HepG2 (cell line): ENCODE measurements around the gene TPGS1. TPM values are rescaled to one million over a fixed set of nuclear protein-coding genes. Genes with fewer than 3 reads are reported as not detected.
A peak's percentile ranks its signal among the peaks of the same experiment; 100 is the strongest.

Source experiments
- FOXP4 ChIP-seq: sonication (generic); formaldehyde crosslinking; IDR thresholded peaks from 2 replicates; pipeline ENCODE4 v1.4.0; 2020; ENCODE audit warnings: missing genetic modification reagents
- HDAC2 ChIP-seq: sonication (generic); formaldehyde crosslinking; IDR thresholded peaks from 2 replicates; pipeline ENCODE4 v1.4.0; 2020; ENCODE audit warnings: missing genetic modification reagents
- LCORL ChIP-seq, 2 experiments: fragments of 450-650 bp in 1 of 2; sonication (generic) in 1 of 2; formaldehyde crosslinking in 1 of 2; IDR thresholded peaks; 2 replicates each; pipeline versions ENCODE4 v1.5.0 to v1.6.1; 2017 to 2020; ENCODE audit warnings: antibody characterized with exemption in 1 of 2, missing genetic modification reagents in 1 of 2
- PATZ1 ChIP-seq: sonication (generic); formaldehyde crosslinking; IDR thresholded peaks from 2 replicates; pipeline ENCODE4 v1.4.0; 2020; ENCODE audit warnings: missing genetic modification reagents
- REST ChIP-seq, 2 experiments: IDR thresholded peaks; 2 replicates each; pipeline ENCODE4 v1.6.1; 2011 to 2012; ENCODE audit warnings: low read length in 2 of 2, borderline replicate concordance in 1 of 2, low read depth in 1 of 2, mild to moderate bottlenecking in 1 of 2, moderate library complexity in 1 of 2
- THRA ChIP-seq: sonication (generic); formaldehyde crosslinking; IDR thresholded peaks from 2 replicates; pipeline ENCODE4 v1.4.0; 2020; ENCODE audit warnings: missing genetic modification reagents, borderline replicate concordance
- WIZ ChIP-seq: sonication (generic); formaldehyde crosslinking; IDR thresholded peaks from 2 replicates; pipeline ENCODE4 v1.5.1; 2020; ENCODE audit warnings: mild to moderate bottlenecking, missing genetic modification reagents
- ZNF33A ChIP-seq: sonication (generic); formaldehyde crosslinking; IDR thresholded peaks from 2 replicates; pipeline ENCODE4 v1.5.1; 2020; ENCODE audit warnings: missing genetic modification reagents, mild to moderate bottlenecking, moderate library complexity, borderline replicate concordance
- ZNF414 ChIP-seq: sonication (generic); formaldehyde crosslinking; IDR thresholded peaks from 2 replicates; pipeline ENCODE4 v1.5.0; 2020; ENCODE audit warnings: missing genetic modification reagents
- ZNF609 ChIP-seq: sonication (generic); formaldehyde crosslinking; IDR thresholded peaks from 2 replicates; pipeline ENCODE4 v1.4.0; 2020; ENCODE audit warnings: mild to moderate bottlenecking, missing genetic modification reagents, borderline replicate concordance
- ZSCAN21 ChIP-seq: sonication (generic); formaldehyde crosslinking; IDR thresholded peaks from 2 replicates; pipeline ENCODE4 v1.8.0; 2022; ENCODE audit warnings: mild to moderate bottlenecking, missing genetic modification reagents, moderate library complexity, borderline replicate concordance
- polyA plus RNA-seq, 8 experiments: library from polyadenylated mRNA; depleted of rRNA in 3 of 8; stranded (reverse) in 7 of 8; unstranded in 1 of 8; fragments of >200 nt; fragmentation: Illumina TruSeq in 4 of 8; extraction: Trizol in 4 of 8; gene quantifications; 2 replicates each; pipeline versions ENCODE4 v1.2.1 to v1.2.3, GENCODE V29; 2011 to 2016; ENCODE audit warnings: low read depth in 4 of 8, missing spikeins in 1 of 8, mixed read lengths in 1 of 8; ENCODE audit not compliant: insufficient read depth in 1 of 8
- total RNA-seq, 5 experiments: library from RNA; depleted of rRNA; stranded (reverse); fragments of >200 nt; fragmentation: Illumina TruSeq; extraction: Trizol; gene quantifications; 2 replicates each; pipeline ENCODE4 v1.2.3, GENCODE V29; 2016; ENCODE audit warnings: low read depth in 1 of 5

TPGS1 gene
- total and polyA plus RNA-seq, 2 of the 13 experiments (the other 11 are each of a cell fraction or from before 2014, with no cell fraction given), result 1.1 to 6.2 TPM

- TF ChIP-seq REST (IDR thresholded peaks at IDR 0.05; ENCODE audit: borderline replicate concordance in 1 of 2, low read depth in 1 of 2, low read length in 2 of 2) (peak in 1 of 2 experiments; percentile 29; a peak in 1 of 4 replicates), ZNF609 (peak; percentile 61; the same call in 1 of the 2 replicates), WIZ (no peak), THRA (0 out of 2 replicates have a peak, but pooled peaks have one; percentile 23), FOXP4 (peak; percentile 88), ZNF414 (CRISPR knock-in tag) (0 out of 2 replicates have a peak, but pooled peaks have one; percentile 35), ZNF33A (CRISPR knock-in tag) (no peak), HDAC2 (peak; percentile 56), ZSCAN21 (CRISPR knock-in tag) (no peak), LCORL (IDR thresholded peaks at IDR 0.05) (no peak), LCORL (CRISPR knock-in tag; IDR thresholded peaks at IDR 0.05) (peak; percentile 99), PATZ1 (CRISPR knock-in tag) (peak; percentile 93)
Observed at GRCh38 chr19:558770-559439, 51.6 kb downstream of the TPGS1 start (continued).
